OCI-LY7 (cell line): ENCODE measurements around the gene CYP2R1. TPM values are rescaled to one million over a fixed set of nuclear protein-coding genes. Genes with fewer than 3 reads are reported as not detected.
"Not testable (repeated sequence)": the region's sequence is repeated elsewhere in the genome, so short reads cannot be mapped to it uniquely, and the experiment has no call there.

Experiments used
- BruUV-seq: library from RNA; stranded (reverse); fragments of 400-500 nt; replicated peaks from 2 replicates; lab custom pipeline; 2021; lab: Mats Ljungman, UMichigan
- CTCF ChIA-PET: fragments of 300-600 bp; sonication (Branson Sonifier 250); formaldehyde crosslinking; loops from one replicate; lab custom pipeline; 2022; ENCODE audit warnings: antibody characterized with exemption; ENCODE audit not compliant: unreplicated experiment; lab: Charles Lee
- POLR2A ChIA-PET: fragments of 300-600 bp; sonication (Branson Sonifier 250); formaldehyde crosslinking; loops from one replicate; lab custom pipeline; 2022; ENCODE audit warnings: antibody characterized with exemption; lab: Charles Lee
- DNase-seq: peaks from one replicate; pipeline ENCODE4 v3.0.0-alpha.2; 2015; ENCODE audit warnings: low spot score
- H2AFZ ChIP-seq: fragments of 200-600 bp; sonication (generic), shearing (Covaris generic); 2 replicates; pipeline ENCODE4 v1.6.1; 2014; ENCODE audit warnings: mild to moderate bottlenecking, antibody characterized with exemption, low read length, moderate library complexity
- H3K27ac ChIP-seq: fragments of 200-600 bp; sonication (generic); 2 replicates; pipeline ENCODE4 v1.5.1; 2014; ENCODE audit warnings: mixed run types, low read depth, mild to moderate bottlenecking, moderate library complexity, low read length, inconsistent platforms; ENCODE audit not compliant: poor library complexity, severe bottlenecking
- H3K36me3 ChIP-seq: fragments of 200-600 bp; sonication (generic); 2 replicates; pipeline ENCODE4 v1.6.1; 2014; ENCODE audit warnings: mild to moderate bottlenecking, antibody characterized with exemption, low read length, moderate library complexity, mixed read lengths; ENCODE audit not compliant: insufficient read depth
- H3K4me1 ChIP-seq: fragments of 200-600 bp; sonication (generic); 2 replicates; pipeline ENCODE4 v1.5.1; 2014; ENCODE audit warnings: mild to moderate bottlenecking, low read length; ENCODE audit not compliant: insufficient read depth, poor library complexity, severe bottlenecking
- H3K4me2 ChIP-seq: fragments of 200-600 bp; sonication (generic); 2 replicates; pipeline ENCODE4 v1.6.1; 2014; ENCODE audit warnings: mild to moderate bottlenecking, low read length
- H3K4me3 ChIP-seq: fragments of 200-600 bp; sonication (generic); 2 replicates; pipeline ENCODE4 v1.5.1; 2014; ENCODE audit warnings: mild to moderate bottlenecking, low read depth, low read length; ENCODE audit not compliant: poor library complexity, severe bottlenecking
- H3K79me2 ChIP-seq: fragments of 200-600 bp; sonication (generic); 2 replicates; pipeline ENCODE4 v1.6.1; 2016; ENCODE audit warnings: low read depth, mild to moderate bottlenecking, low read length, moderate library complexity, mixed read lengths; ENCODE audit not compliant: insufficient read depth
- H3K9me2 ChIP-seq: fragments of 200-600 bp; sonication (generic); 2 replicates; pipeline ENCODE4 v1.6.1; 2016; ENCODE audit warnings: mild to moderate bottlenecking, low read length, mixed read lengths; ENCODE audit not compliant: insufficient read depth
- H3K9me3 ChIP-seq: fragments of 200-600 bp; sonication (generic); 2 replicates; pipeline ENCODE4 v1.6.1; 2014; ENCODE audit warnings: mild to moderate bottlenecking, mixed run types, low read length, mixed read lengths
- H4K20me1 ChIP-seq: fragments of 200-600 bp; sonication (generic); 2 replicates; pipeline ENCODE4 v1.6.1; 2014; ENCODE audit warnings: mild to moderate bottlenecking, antibody characterized with exemption, low read length, moderate library complexity, mixed read lengths; ENCODE audit not compliant: insufficient read depth
- EZH2phosphoT487 ChIP-seq: fragments of 200-600 bp; sonication (generic); IDR thresholded peaks from 2 replicates; pipeline ENCODE4 v1.6.1; 2018; ENCODE audit warnings: low read depth, borderline replicate concordance, mild to moderate bottlenecking, mixed run types, antibody characterized with exemption, low read length, moderate library complexity, mixed read lengths
- intact Hi-C: fragments of 100-400 bp; cut with micrococcal nuclease; formaldehyde crosslinking; loops from one replicate; pipeline ENCODE4 v1.10.0; 2022; ENCODE audit not compliant: unreplicated experiment
- total RNA-seq, 2 experiments: library from RNA; depleted of rRNA in 1 of 2; stranded (reverse); fragments of >200 nt in 1 of 2; shearing (Covaris generic) in 1 of 2; gene quantifications; 2 replicates each; pipeline ENCODE4 v1.2.3, GENCODE V29; 2014 to 2022
- TF ChIP-seq, protein P1 (sequence below): fragments of 200-600 bp; sonication (generic); conservative IDR thresholded peaks from 2 replicates; pipeline ENCODE4 v1.5.1; 2014; ENCODE audit warnings: mild to moderate bottlenecking, antibody characterized with exemption, low read length, moderate library complexity, mixed read lengths

The CYP2R1 gene
- total RNA-seq, 2 experiments from 2014 or later, result 24.8 to 38.0 TPM

DNA sequence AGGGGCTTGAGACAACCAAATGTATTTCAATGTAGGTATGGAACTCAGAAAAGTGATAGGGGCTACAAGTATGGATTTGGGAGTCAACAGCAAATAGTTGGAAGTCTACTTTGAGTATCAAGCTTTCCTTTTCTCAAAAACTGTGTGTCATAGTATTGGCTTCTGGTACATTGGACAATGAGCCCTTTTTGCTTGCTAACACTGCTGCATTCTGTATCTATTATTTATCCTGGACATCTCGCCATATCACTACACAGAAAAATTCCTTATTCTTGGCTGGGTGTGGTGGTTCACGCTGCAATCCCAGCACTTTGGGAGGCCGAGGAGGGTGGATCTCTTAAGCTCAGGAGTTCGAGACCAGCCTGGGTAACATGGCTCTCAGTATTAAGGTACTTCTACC lies 18.4 kb downstream of the CYP2R1 start:
- no TSS peak for BruUV-seq
- CTCF ChIA-PET, result no interaction called here

DNA sequence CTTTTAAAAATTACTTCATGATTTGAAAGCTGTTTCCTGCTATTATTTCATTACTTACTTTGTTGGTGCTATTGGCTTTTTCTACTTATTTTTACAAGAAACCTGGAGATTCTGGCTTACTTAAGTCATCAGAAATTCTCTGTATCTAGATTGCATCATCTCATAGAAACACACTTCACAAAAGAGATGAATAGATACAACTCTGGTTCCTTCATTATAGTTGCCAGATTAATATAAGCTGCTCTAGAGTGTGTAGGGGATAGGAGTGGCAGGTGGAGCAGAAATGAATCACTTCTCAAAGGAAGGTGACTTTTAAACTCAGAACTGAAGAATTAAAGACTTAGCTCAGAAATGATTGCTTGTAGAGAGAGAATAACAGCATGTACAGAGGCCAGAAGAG lies 20.0 kb downstream of the CYP2R1 start:
- no peak overlapping the region for H3K4me3 ChIP-seq
- no peaks in the 10 kb centered on the region for H3K4me1 ChIP-seq
- H3K79me2 ChIP-seq, result no peaks in the 10 kb centered on the region
- no peaks in the 10 kb centered on the region for H3K9me3 ChIP-seq
- no peak for TF ChIP-seq EZH2phosphoT487
- TF ChIP-seq, protein P1, sequence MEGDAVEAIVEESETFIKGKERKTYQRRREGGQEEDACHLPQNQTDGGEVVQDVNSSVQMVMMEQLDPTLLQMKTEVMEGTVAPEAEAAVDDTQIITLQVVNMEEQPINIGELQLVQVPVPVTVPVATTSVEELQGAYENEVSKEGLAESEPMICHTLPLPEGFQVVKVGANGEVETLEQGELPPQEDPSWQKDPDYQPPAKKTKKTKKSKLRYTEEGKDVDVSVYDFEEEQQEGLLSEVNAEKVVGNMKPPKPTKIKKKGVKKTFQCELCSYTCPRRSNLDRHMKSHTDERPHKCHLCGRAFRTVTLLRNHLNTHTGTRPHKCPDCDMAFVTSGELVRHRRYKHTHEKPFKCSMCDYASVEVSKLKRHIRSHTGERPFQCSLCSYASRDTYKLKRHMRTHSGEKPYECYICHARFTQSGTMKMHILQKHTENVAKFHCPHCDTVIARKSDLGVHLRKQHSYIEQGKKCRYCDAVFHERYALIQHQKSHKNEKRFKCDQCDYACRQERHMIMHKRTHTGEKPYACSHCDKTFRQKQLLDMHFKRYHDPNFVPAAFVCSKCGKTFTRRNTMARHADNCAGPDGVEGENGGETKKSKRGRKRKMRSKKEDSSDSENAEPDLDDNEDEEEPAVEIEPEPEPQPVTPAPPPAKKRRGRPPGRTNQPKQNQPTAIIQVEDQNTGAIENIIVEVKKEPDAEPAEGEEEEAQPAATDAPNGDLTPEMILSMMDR, result no peak
- H2AFZ ChIP-seq, result no peak overlapping the region
- ChIA-PET CTCF (no interaction called here), POLR2A (interaction anchor here (0.9 to 1.2 kb wide), 2 partner anchors 11 to 12 kb away, joined by 3 to 4 read pairs; no protein-coding TSS in a partner anchor)
- intact Hi-C loops, result no loop called here
- H3K27ac ChIP-seq, result no peak overlapping the region
- peaks cover 4% of the 10 kb centered on the region; the same call in 1 of the 2 replicates for H3K36me3 ChIP-seq
- H3K4me2 ChIP-seq, result no peak overlapping the region
- no peak for DNase-seq
- BruUV-seq, result no TSS peak
- no peaks in the 10 kb centered on the region for H4K20me1 ChIP-seq
- no peaks in the 10 kb centered on the region for H3K9me2 ChIP-seq

More for the DNA sequence above, 18.4 kb downstream of the CYP2R1 start:
- intact Hi-C loops, result no loop called here
- no peak for DNase-seq
- Histone ChIP-seq H3K36me3 (peaks cover 14% of the 10 kb centered on the region), H3K9me2 (no peaks in the 10 kb centered on the region), H3K79me2 (no peaks in the 10 kb centered on the region), H4K20me1 (no peaks in the 10 kb centered on the region), H2AFZ (no peak overlapping the region), H3K27ac (no peak overlapping the region), H3K9me3 (no peaks in the 10 kb centered on the region), H3K4me1 (no peaks in the 10 kb centered on the region), H3K4me3 (no peak overlapping the region), H3K4me2 (no peak overlapping the region)
- no peak for TF ChIP-seq EZH2phosphoT487
- TF ChIP-seq, protein P1, result no peak
- POLR2A ChIA-PET, result no interaction called here

DNA sequence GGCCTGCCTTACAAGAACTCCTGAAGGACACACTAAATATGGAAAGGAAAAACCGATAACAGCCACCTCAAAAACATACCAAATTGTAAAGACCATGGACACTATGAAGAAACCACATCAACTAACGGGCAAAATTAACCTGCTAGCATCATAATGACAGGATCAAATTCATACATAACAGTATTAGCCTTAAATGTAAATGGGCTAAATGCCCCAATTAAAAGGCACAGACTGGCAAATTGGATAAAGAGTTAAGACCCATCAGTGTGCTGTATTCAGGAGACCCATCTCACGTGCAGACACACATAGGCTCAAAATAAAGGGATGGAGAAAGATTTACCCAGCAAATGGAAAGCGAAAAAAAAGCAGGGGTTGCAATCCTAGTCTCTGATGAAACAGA lies 28.3 kb downstream of the CYP2R1 start:
- H3K4me2 ChIP-seq, intact Hi-C loops, H3K27ac ChIP-seq, H3K4me1 ChIP-seq, H3K9me3 ChIP-seq, BruUV-seq, H3K36me3 ChIP-seq, H3K4me3 ChIP-seq, POLR2A ChIA-PET, CTCF ChIA-PET, DNase-seq, H2AFZ ChIP-seq, H3K9me2 ChIP-seq, H4K20me1 ChIP-seq, H3K79me2 ChIP-seq: not testable (repeated sequence)
